Measurements from ENCODE around the gene LARP4.
"Not testable (repeated sequence)": the region's sequence is repeated elsewhere in the genome, so short reads cannot be mapped to it uniquely, and the experiment has no call there.

Gene LARP4

DNA sequence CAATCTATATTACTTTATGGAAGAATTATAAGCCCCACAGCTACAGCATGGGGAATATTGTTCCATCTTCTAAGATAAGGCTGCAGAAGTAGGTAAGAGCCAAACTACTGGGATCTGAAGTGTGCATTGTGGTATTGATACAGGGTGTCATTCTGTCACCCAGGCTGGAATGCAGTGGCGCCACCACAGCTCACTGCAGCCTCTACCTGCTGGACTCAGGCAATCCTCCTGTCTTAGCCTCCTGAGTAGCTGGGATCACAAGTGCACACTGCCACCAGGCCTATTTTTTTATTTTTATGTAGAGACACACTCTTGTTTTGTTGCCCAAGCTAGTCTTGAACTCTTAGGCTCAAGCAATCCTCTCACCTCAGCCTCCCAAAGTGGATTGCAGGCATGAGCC is 82.8 kb downstream of the LARP4 start:
- no peak for DNase-seq

- no peak for DNase-seq
Observed at GRCh38 chr12:50488801-50489200, 88.1 kb downstream of the LARP4 start.

GRCh38 chr12:50498119-50498518 is 97.4 kb downstream of the LARP4 start:
- DNase-seq: not testable (repeated sequence)

DNA sequence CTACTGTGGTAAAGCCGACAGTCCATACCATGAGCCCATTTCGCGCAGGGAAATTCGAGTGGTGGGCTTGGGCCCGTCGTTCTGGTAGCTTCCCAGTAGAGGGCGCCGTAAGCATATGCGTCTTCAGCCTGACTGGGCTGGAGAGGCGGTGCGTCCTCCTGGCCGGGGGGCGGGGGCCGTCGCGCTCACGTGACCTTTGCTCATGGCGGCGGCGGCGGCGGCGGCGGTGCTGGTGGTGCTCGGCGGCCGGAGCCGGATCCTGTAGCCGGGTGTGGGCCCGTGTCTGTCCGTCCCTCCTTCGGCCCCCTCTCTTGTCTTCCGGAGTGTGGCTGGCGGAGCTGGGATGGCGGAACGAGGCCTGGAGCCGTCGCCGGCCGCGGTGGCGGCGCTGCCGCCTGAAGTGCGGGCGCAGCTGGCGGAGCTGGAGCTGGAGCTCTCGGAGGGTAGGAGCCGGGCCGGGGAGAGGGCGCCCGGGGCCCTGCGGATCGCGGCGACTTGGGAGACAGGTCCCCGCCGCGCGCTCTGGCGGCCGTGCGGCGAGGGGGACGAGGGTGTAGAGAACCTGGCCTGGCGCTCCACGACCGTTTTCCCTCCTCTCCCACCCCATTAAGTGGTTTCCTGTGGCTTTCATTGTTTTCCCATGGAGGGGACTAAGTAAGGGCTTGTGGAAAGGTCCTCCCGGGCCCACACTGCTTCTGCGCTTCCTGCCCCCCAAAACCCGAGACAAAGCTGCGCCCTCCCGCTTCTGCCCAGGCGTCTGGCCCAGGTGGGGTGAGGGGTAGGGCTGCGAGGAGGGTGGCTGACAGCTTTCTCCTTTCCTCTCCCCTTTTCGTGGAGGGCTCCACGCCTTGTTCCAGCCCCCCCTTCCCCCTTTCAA is 104.4 kb downstream of the LARP4 start, which contains the start of gene DIP2B:
DIP2B (plus strand) TSS at position 188 of the 877 bp plus-strand sequence; CDS start at position 344, 156 bp downstream.
- DNase-seq: peak; percentile 89 to 95 (median 92)

DNA sequence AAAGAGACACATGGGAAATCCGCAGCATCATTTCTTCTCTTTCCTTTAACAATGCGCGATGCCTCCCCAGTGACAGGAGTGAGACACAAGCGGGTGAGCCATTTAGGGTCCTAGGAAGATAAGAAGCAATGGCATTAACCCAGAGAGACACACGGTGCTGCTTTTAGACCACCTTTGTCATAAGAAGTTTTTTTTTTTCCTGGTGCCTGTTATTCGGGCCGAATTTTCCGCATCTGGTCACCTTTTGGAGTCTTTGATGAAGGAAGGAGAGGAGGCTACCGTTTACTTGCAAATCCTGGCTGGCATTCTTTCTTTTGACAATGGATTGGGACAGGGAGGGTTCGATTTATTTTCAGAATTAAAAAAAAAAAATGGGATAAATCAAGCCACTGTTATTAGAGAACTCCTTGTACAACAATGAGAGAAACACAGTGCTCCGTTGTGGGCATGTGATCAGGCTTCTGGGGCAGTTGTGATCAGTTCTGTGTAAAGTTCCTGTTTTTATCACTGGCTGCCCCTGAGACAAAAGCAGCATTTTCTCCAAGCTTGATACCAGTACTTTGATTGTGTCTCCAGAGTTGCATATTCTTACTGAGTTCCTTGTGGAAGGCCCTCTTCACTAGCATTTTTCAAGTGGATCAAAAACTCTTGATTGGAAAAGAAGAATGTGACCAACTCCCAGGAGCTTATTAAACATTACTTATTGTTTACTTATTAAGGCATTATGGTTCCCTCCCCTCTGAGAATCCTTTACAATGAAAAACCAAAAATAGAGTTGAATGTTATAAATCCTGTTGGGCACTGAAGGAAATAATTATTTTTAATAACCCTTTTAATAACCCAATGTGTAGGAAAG is 105.2 kb downstream of the LARP4 start:
- DNase-seq: no peak

- no peak for DNase-seq
Observed at GRCh38 chr12:50506753-50507473, 106.2 kb downstream of the LARP4 start.

DNA sequence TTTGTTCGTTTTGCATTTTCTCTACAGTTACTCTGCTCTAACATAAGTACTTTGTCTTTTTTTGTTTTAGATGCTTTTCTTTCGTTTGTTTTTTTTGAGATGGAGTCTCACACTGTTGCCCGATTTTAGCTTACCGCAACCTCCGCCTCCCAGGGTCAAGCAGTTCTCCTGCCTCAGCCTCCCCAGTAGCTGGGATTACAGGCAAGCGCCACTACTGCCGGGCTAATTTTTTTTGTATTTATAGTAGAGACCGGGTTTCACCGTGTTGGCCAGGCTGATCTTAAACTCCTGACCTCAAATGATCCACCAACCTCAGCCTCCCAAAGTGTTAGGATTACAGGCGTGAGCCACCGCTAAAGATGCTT is 106.8 kb downstream of the LARP4 start:
- DNase-seq: no peak

- peak in 4 of 6 experiments; percentile 34 to 53 (median 42) for DNase-seq
Observed at GRCh38 chr12:50507930-50508329, 107.2 kb downstream of the LARP4 start.

DNA sequence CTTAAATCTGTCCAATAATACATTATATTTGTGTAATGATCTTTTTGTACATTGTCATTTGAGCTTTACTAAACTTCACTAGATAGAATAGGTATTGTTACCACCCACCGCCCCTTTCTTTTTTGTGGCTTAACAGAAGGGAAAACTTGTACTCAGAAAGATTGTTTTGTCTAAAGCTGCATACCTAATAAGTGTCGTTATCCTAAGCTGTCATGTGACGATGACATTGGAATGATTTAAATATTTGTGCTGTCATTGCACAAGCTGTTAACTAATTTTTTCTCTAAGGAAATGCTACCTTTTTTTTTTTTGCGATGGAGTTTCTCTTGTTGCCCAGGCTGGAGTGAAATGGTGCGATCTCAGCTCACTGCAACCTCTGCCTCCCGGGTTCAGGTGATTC is 107.7 kb downstream of the LARP4 start:
- DNase-seq: peak in 1 of 6 experiments; percentile 34

DNA sequence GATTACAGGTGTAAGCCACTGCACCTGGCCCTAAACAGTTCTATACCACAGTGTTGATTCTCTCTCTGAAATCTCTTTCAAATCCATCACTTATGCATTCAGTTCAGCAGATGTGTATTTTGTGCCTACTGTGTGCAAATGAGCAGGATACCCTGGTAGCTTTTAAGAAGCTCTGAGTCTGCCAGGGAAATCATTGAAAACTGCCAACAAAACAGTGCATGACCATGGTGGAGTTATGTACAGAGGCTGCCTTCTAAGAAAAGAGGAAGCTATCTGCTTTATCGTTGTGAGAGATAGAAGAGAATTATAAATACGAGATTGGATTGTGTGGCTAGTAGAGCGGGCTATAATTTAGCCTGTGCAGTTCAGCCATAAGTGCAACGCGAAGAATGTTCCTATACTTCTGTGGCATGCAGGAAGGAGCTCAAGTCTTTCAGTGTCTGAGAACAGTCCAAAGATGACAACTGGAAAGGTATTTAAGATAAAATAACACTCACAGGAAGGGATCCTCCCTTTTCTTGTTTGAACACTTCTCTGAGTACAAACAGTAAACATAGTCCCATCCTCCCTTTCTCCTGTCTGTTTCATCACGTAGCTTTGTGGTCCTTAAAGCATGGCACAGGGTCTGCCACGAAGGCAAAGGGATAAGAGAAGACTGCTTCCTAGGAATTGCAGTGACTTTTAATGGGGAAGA is 108.4 kb downstream of the LARP4 start:
- DNase-seq: peak in 1 of 6 experiments; percentile 8

GRCh38 chr12:50514526-50515276 is 114.0 kb downstream of the LARP4 start:
- DNase-seq: peak in 1 of 6 experiments; percentile 14

DNA sequence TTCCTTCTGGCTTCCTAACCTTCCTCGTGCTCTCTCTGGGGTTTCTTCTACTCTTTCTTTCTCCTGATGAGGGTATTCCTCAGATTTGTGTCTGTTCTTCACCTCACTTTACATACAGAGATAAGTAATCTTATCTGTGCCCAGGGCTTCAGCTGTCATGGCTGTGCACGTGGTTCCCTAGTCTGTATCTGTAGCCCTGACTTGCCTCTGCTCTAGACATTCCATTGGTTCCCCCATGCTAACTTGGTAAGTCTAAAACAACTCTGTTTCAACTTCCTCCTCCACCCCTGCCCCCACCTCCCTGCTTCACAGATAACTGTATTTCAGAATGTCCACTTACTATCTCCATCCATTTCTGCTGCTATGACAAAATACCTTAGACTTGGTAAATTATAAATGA is 114.9 kb downstream of the LARP4 start:
- DNase-seq: no peak

DNA sequence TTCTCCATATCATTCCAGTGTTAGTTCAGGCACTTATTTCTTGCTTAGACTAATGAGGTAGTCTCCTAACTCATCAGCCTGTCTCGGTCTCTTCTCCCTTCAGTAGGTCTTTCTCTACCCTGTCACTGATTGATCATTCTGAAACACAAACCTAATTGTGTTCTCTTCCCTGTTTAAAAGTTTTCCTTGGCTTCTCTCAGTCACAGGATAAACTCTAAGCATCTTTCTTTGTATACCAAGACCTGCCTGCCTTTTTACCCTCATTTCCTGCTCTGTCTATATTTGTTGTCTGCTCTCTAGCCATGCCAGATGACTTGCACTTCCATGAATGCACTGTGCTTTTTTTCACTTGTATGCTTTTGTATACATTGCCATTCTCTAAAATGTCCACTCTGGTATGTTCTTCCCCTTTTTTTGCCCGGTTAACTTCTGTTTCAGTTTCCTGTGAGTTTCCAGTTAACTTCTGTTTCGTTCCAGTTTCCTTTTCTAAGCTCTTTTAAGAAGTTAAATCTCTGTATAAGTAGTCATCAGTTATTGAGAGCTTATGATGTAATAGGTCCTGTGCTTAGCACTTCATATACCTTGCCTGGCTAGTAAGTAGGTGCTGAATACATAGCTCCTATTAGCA is 116.8 kb downstream of the LARP4 start:
- peak in 2 of 6 experiments; percentile 30 to 51 for DNase-seq

DNA sequence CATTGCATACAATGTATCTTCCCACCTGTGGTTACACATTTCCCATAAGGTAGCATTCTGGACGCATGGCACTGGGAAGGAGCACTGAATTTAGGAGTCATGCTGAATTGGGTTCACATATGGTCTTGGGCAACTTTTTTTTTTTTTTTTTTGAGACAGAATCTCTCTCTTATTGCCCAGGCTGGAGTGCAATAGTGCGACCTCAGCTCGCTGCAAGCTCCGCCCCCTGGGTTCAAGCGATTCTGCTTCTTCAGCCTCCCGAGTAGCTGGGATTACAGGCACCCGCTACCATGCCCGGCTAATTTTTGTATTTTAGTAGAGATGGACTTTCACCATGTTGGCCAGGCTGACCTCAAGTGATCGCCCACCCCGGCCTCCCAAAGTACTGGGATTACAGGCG is 117.4 kb downstream of the LARP4 start:
- no peak for DNase-seq

DNA sequence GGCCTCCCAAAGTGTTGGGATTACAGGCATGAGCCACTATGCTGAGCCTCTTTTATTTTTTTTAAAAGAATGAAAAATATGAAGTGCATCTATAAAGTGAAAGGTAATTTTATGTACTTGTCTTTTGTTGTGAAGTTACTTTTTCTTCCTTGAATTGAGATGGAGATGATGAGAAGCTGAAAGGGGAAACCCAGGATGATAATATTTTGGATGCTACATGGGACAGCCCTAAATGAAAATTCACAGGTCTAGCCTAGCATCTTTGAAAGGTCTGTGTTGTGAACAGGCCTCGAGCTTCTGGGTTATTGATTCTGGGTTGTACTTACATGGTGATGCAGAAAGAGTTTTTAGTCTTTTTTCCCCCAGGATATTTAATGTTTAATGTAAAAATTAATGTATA is 118.7 kb downstream of the LARP4 start:
- DNase-seq: no peak

GRCh38 chr12:50520416-50521207 is 119.9 kb downstream of the LARP4 start:
- DNase-seq: peak in 2 of 6 experiments; percentile 43 to 46

DNA sequence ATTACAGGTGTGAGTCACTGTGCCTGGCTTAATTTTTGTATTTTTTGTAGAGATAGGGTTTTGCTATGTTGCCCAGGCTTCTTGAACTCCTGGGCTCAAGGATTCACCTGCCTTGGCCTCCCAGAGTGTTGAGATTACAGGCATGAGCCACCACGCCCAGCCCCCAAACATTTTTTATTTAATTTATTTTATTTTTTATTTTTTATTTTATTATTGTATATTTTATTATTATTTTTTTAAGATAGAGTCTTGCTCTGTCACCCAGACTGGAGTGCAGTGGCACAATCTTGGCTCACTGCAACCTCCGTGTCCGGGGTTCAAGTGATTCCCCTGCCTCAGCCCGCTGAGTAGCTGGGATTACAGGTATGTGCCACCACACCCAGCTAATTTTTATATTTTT is 121.1 kb downstream of the LARP4 start:
- not testable (repeated sequence) for DNase-seq

GRCh38 chr12:50523772-50524171 is 123.1 kb downstream of the LARP4 start:
- DNase-seq: no peak

DNA sequence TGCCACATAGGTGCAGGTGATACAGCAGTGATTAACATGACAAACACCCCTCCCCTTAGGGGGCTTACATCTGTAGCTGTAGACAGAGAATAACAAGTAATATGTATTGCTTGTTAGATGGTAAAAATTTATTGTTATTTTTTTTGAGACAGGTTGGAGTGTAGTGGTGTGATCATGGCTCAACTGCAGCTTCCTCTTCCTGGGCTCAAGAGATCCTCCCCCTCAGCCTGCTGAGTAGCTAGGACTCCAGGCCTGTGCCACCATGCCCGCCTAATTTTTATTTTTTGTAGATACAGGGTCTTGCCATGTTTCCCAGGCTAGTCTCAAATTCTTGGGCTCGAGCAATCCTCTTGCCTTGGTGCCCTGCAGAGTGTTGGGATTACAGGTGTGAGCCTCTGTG is 123.9 kb downstream of the LARP4 start:
- DNase-seq: no peak

- no peak for DNase-seq
Observed at GRCh38 chr12:50525422-50525821, 124.7 kb downstream of the LARP4 start.

All from stimulated activated naive CD4-positive, alpha-beta T cell (primary cell).